Spleen (tissue), 11 donors: ENCODE measurements around the gene DNAL4. TPM values are rescaled to one million over a fixed set of nuclear protein-coding genes. Genes with fewer than 3 reads are reported as not detected.

ENCODE experiments used
- DNase-seq: peaks from one replicate; pipeline ENCODE4 v3.0.0-alpha.2; 2020
- H3K27ac ChIP-seq, 8 donors: fragments of 200-600 bp; sonication (generic) in 7 of 8; 1 replicate in 4 of 8; 2 replicates in 4 of 8; pipeline versions ENCODE4 v1.5.0 to v1.8.0; 2016 to 2021; ENCODE audit warnings: inconsistent platforms in 4 of 8, mild to moderate bottlenecking in 4 of 8, moderate library complexity in 1 of 8
- H3K27me3 ChIP-seq, 7 donors: fragments of 200-600 bp; sonication (generic) in 6 of 7; replicated peaks in 1 of 7; 1 replicate in 4 of 7; 2 replicates in 3 of 7; pipeline versions ENCODE4 v1.5.0 to v1.8.0; 2016 to 2021; ENCODE audit warnings: inconsistent platforms in 3 of 7, mild to moderate bottlenecking in 1 of 7
- H3K36me3 ChIP-seq, 6 donors: fragments of 200-600 bp; sonication (generic) in 5 of 6; 1 replicate in 4 of 6; 2 replicates in 2 of 6; pipeline versions ENCODE4 v1.5.0 to v1.8.0; 2016 to 2021; ENCODE audit warnings: inconsistent platforms in 2 of 6
- H3K4me1 ChIP-seq, 6 donors: fragments of 200-600 bp; sonication (generic) in 5 of 6; 1 replicate in 3 of 6; 2 replicates in 3 of 6; pipeline versions ENCODE4 v1.5.0 to v1.8.0; 2016 to 2021; ENCODE audit warnings: inconsistent platforms in 3 of 6
- H3K4me3 ChIP-seq, 8 donors: fragments of 200-600 bp; sonication (generic) in 7 of 8; 1 replicate in 4 of 8; 2 replicates in 4 of 8; pipeline versions ENCODE4 v1.5.0 to v1.8.0; 2016 to 2021; ENCODE audit warnings: inconsistent platforms in 4 of 8, mild to moderate bottlenecking in 4 of 8, moderate library complexity in 2 of 8
- H3K9me3 ChIP-seq, 8 donors: fragments of 200-600 bp; sonication (generic) in 7 of 8; 1 replicate in 4 of 8; 2 replicates in 4 of 8; pipeline versions ENCODE4 v1.5.0 to v1.8.0; 2016 to 2021; ENCODE audit warnings: inconsistent platforms in 4 of 8
- CTCF ChIP-seq, 11 experiments: fragments of 200-600 bp in 7 of 11; fragments of 450-650 bp in 4 of 11; sonication (generic) in 4 of 11; IDR thresholded peaks in 8 of 11; conservative IDR thresholded peaks in 3 of 11; 1 replicate in 7 of 11; 2 replicates in 4 of 11; pipeline versions ENCODE4 v1.4.0 to v1.8.0; 2016 to 2021; ENCODE audit warnings: antibody characterized with exemption in 11 of 11, inconsistent platforms in 4 of 11, mild to moderate bottlenecking in 1 of 11
- POLR2A ChIP-seq, 3 donors: fragments of 450-650 bp; IDR thresholded peaks; one replicate each; pipeline ENCODE4 v1.5.1; 2017; ENCODE audit warnings: antibody characterized with exemption in 3 of 3, mild to moderate bottlenecking in 1 of 3
- POLR2AphosphoS5 ChIP-seq, 3 donors: sonication (generic); formaldehyde crosslinking; IDR thresholded peaks; one replicate each; pipeline ENCODE4 v1.5.1; 2017; ENCODE audit warnings: antibody characterized with exemption in 3 of 3
- WGBS, 5 donors: extraction: QIAGEN DNeasy Blood & Tissue Kit in 3 of 5; methylation state at CpG; one replicate each; pipeline versions ENCODE4 v1.1.5 to v1.1.7; 2013 to 2018; 5-methylcytosine and 5-hydroxymethylcytosine counted together
- intact Hi-C: fragments of 100-400 bp; cut with DNase I; formaldehyde crosslinking; loops from one replicate; pipeline ENCODE4 v1.15.0; 2023; ENCODE audit warnings: low total_unique reads
- polyA plus RNA-seq, 3 donors: library from polyadenylated mRNA; stranded (reverse); fragments of 200-250 nt; gene quantifications; one replicate each; pipeline ENCODE4 v1.2.1, GENCODE V29; 2013
- total RNA-seq, 7 donors: library from RNA; depleted of rRNA in 3 of 7; stranded (reverse); fragments of >200 nt in 3 of 7; fragmentation: NEBNext Ultra II Directional in 4 of 7; extraction: Animal tissue kit (Norgen Biotek cat#: 25700) in 4 of 7; gene quantifications; one replicate each; pipeline versions ENCODE4 v1.1.0 to v1.2.1, GENCODE V29; 2016 to 2021
- donor health status: healthy with polysubstance abuse.
- donor health status: DM: no; HTN: no; CAD: no; lungs with moderate emphysema.
- donor health status: DM: no; HTN: no; CAD: no.
- donor health status: Bipolar disorder and iron deficiency.
- donor health status: healthy.
- donor health status: DM: no; HTN: no; CAD: no.
- donor health status: DM: yes; HTN: yes; CAD: no.

DNAL4 gene
- total and polyA plus RNA-seq, 10 donors: 8.6 to 17.6 (median 12.5) TPM

GRCh38 chr22:38802671-38803121 is 8.8 kb upstream of the DNAL4 start:
- Histone ChIP-seq H3K36me3 (no peaks in the 10 kb centered on the region), H3K4me3 (no peak overlapping the region), H3K4me1 (no peaks in the 10 kb centered on the region), H3K9me3 (peaks cover 0 to 9% (median 4%) of the 10 kb centered on the region in 8 donors), H3K27ac (no peak overlapping the region), H3K27me3 (peaks cover 0 to 34% (median 3%) of the 10 kb centered on the region in 7 donors)
- no peak for TF ChIP-seq CTCF (IDR thresholded peaks at IDR 0.05 in 8 of 11, conservative IDR thresholded peaks at IDR 0.05 in 3 of 11)
- TF ChIP-seq POLR2AphosphoS5 (IDR thresholded peaks at IDR 0.05): no peak
- no peak for TF ChIP-seq POLR2A (IDR thresholded peaks at IDR 0.05)
- 35 to 50% (median 40%) methylated on average over 10 of the region's 10 CpGs for WGBS, 5 donors
- DNase-seq: no peak
- intact Hi-C loops: no loop called here

GRCh38 chr22:38799265-38800002 is 5.5 kb upstream of the DNAL4 start:
- no peak for DNase-seq
- Histone ChIP-seq H3K9me3 (peaks cover 0 to 9% (median 4%) of the 10 kb centered on the region in 8 donors), H3K4me3 (no peak overlapping the region), H3K4me1 (peaks cover 0 to 4% (median 2%) of the 10 kb centered on the region in 6 donors), H3K36me3 (no peaks in the 10 kb centered on the region), H3K27me3 (peaks cover 0 to 45% (median 5%) of the 10 kb centered on the region in 7 donors), H3K27ac (no peak overlapping the region)
- no peak for TF ChIP-seq POLR2AphosphoS5 (IDR thresholded peaks at IDR 0.05)
- TF ChIP-seq POLR2A (IDR thresholded peaks at IDR 0.05): no peak
- no peak for TF ChIP-seq CTCF (IDR thresholded peaks at IDR 0.05 in 8 of 11, conservative IDR thresholded peaks at IDR 0.05 in 3 of 11)
- 68 to 87% (median 74%) methylated on average over 6 of the region's 6 CpGs for WGBS, 5 donors
- intact Hi-C loops: no loop called here

GRCh38 chr22:38798496-38798895 is 4.6 kb upstream of the DNAL4 start:
- no peak overlapping the region for H3K27ac ChIP-seq
- H3K9me3 ChIP-seq: peaks cover 0 to 9% (median 4%) of the 10 kb centered on the region in 8 donors
- peaks cover 0 to 12% (median 7%) of the 10 kb centered on the region in 6 donors for H3K4me1 ChIP-seq
- H3K27me3 ChIP-seq: peaks cover 0 to 45% (median 5%) of the 10 kb centered on the region in 7 donors
- no peak overlapping the region for H3K4me3 ChIP-seq
- no peaks in the 10 kb centered on the region for H3K36me3 ChIP-seq
- WGBS, 5 donors: 69 to 79% (median 73%) methylated on average over 5 of the region's 5 CpGs
- intact Hi-C loops: no loop called here
- TF ChIP-seq POLR2A (IDR thresholded peaks at IDR 0.05) (no peak), POLR2AphosphoS5 (IDR thresholded peaks at IDR 0.05) (no peak), CTCF (IDR thresholded peaks at IDR 0.05 in 8 of 11, conservative IDR thresholded peaks at IDR 0.05 in 3 of 11) (no peak)
- no peak for DNase-seq

GRCh38 chr22:38796262-38796957 is 2.5 kb upstream of the DNAL4 start:
- peaks cover 0 to 31% (median 5%) of the 10 kb centered on the region in 7 donors for H3K27me3 ChIP-seq
- intact Hi-C loops: no loop called here
- TF ChIP-seq POLR2A (IDR thresholded peaks at IDR 0.05) (no peak), POLR2AphosphoS5 (IDR thresholded peaks at IDR 0.05) (no peak), CTCF (IDR thresholded peaks at IDR 0.05 in 8 of 11, conservative IDR thresholded peaks at IDR 0.05 in 3 of 11) (no peak)
- DNase-seq: no peak
- no peak overlapping the region for H3K4me3 ChIP-seq
- peaks cover 4 to 23% (median 17%) of the 10 kb centered on the region in 6 donors for H3K4me1 ChIP-seq
- peaks cover 0 to 9% (median 4%) of the 10 kb centered on the region in 8 donors for H3K9me3 ChIP-seq
- 77 to 86% (median 84%) methylated on average over 12 of the region's 12 CpGs for WGBS, 5 donors
- H3K36me3 ChIP-seq: no peaks in the 10 kb centered on the region
- H3K27ac ChIP-seq: no peak overlapping the region
